ENCODE data around the gene KCNMA1. TPM values are rescaled to one million over a fixed set of nuclear protein-coding genes. Genes with fewer than 3 reads are reported as not detected.

KCNMA1 gene
- total RNA-seq, 1 experiment from 2014 or later = 0.45 TPM

GRCh38 chr10:77045085-77045484, 592.5 kb downstream of the KCNMA1 start:
- no peak for DNase-seq
- Mint-ChIP-seq H3K9me3 (ENCODE audit: low read depth, unreplicated experiment) (no peaks in the 10 kb centered on the region), H3K4me3 (ENCODE audit: low read depth, unreplicated experiment) (no peak overlapping the region)

GRCh38 chr10:77043420-77043763, 594.2 kb downstream of the KCNMA1 start:
- Mint-ChIP-seq H3K9me3 (ENCODE audit: low read depth, unreplicated experiment) (no peaks in the 10 kb centered on the region), H3K4me1 (ENCODE audit: low read depth, unreplicated experiment) (no peaks in the 10 kb centered on the region), H3K27me3 (ENCODE audit: unreplicated experiment) (peaks cover 28% of the 10 kb centered on the region), H3K36me3 (ENCODE audit: insufficient read depth, unreplicated experiment) (no peaks in the 10 kb centered on the region), H3K4me3 (ENCODE audit: low read depth, unreplicated experiment) (no peak overlapping the region), H3K27ac (ENCODE audit: unreplicated experiment) (no peak overlapping the region)
- intact Hi-C loops (cut with micrococcal nuclease; ENCODE audit: unreplicated experiment) = no loop called here
- TF ChIP-seq CTCF (IDR thresholded peaks at IDR 0.05; ENCODE audit: unreplicated experiment) = no peak
- CTCF ChIA-PET = no interaction called here
- no TSS peak for BruUV-seq (replicated peaks)
- DNase-seq = no peak

More at GRCh38 chr10:77045085-77045484, 592.5 kb downstream of the KCNMA1 start:
- no peaks in the 10 kb centered on the region for H3K4me1 Mint-ChIP-seq (ENCODE audit: low read depth, unreplicated experiment)
- H3K27me3 Mint-ChIP-seq (ENCODE audit: unreplicated experiment) = peaks cover 41% of the 10 kb centered on the region
- intact Hi-C loops (cut with micrococcal nuclease; ENCODE audit: unreplicated experiment) = no loop called here
- H3K27ac Mint-ChIP-seq (ENCODE audit: unreplicated experiment) = no peak overlapping the region
- BruUV-seq (replicated peaks) = no TSS peak
- H3K36me3 Mint-ChIP-seq (ENCODE audit: insufficient read depth, unreplicated experiment) = no peaks in the 10 kb centered on the region
- CTCF ChIA-PET = no interaction called here
- no peak for TF ChIP-seq CTCF (IDR thresholded peaks at IDR 0.05; ENCODE audit: unreplicated experiment)

GRCh38 chr10:77042706-77043419, 594.7 kb downstream of the KCNMA1 start:
- no peak for TF ChIP-seq CTCF (IDR thresholded peaks at IDR 0.05; ENCODE audit: unreplicated experiment)
- no peaks in the 10 kb centered on the region for H3K4me1 Mint-ChIP-seq (ENCODE audit: low read depth, unreplicated experiment)
- H3K36me3 Mint-ChIP-seq (ENCODE audit: insufficient read depth, unreplicated experiment) = no peaks in the 10 kb centered on the region
- H3K9me3 Mint-ChIP-seq (ENCODE audit: low read depth, unreplicated experiment) = no peaks in the 10 kb centered on the region
- no peak overlapping the region for H3K4me3 Mint-ChIP-seq (ENCODE audit: low read depth, unreplicated experiment)
- CTCF ChIA-PET = no interaction called here
- intact Hi-C loops (cut with micrococcal nuclease; ENCODE audit: unreplicated experiment) = no loop called here
- BruUV-seq (replicated peaks) = no TSS peak
- H3K27me3 Mint-ChIP-seq (ENCODE audit: unreplicated experiment) = peaks cover 27% of the 10 kb centered on the region
- no peak overlapping the region for H3K27ac Mint-ChIP-seq (ENCODE audit: unreplicated experiment)
- DNase-seq = no peak

GRCh38 chr10:77041636-77042258, 595.9 kb downstream of the KCNMA1 start:
- no peak for DNase-seq
- BruUV-seq (replicated peaks) = no TSS peak
- Mint-ChIP-seq H3K27me3 (ENCODE audit: unreplicated experiment) (peaks cover 25% of the 10 kb centered on the region), H3K36me3 (ENCODE audit: insufficient read depth, unreplicated experiment) (no peaks in the 10 kb centered on the region), H3K9me3 (ENCODE audit: low read depth, unreplicated experiment) (no peaks in the 10 kb centered on the region), H3K4me1 (ENCODE audit: low read depth, unreplicated experiment) (no peaks in the 10 kb centered on the region), H3K27ac (ENCODE audit: unreplicated experiment) (no peak overlapping the region), H3K4me3 (ENCODE audit: low read depth, unreplicated experiment) (no peak overlapping the region)
- TF ChIP-seq CTCF (IDR thresholded peaks at IDR 0.05; ENCODE audit: unreplicated experiment) = no peak
- CTCF ChIA-PET = no interaction called here
- intact Hi-C loops (cut with micrococcal nuclease; ENCODE audit: unreplicated experiment) = no loop called here
